GM23248 (cell line): ENCODE results near the gene SHMT1.

Source experiments
- EZH2 ChIP-seq: fragments of 200-600 bp; sonication (generic); IDR thresholded peaks from 2 replicates; pipeline ENCODE4 v1.6.1; 2018; ENCODE audit warnings: antibody characterized with exemption, mild to moderate bottlenecking; ENCODE audit not compliant: insufficient read depth, poor library complexity, severe bottlenecking
- EZH2phosphoT487 ChIP-seq: fragments of 200-600 bp; sonication (generic); IDR thresholded peaks from 2 replicates; pipeline ENCODE4 v1.6.1; 2018; ENCODE audit warnings: antibody characterized with exemption, moderate library complexity, mild to moderate bottlenecking, low read depth; ENCODE audit not compliant: insufficient read depth

- TF ChIP-seq EZH2phosphoT487, result no peak
- no peak for TF ChIP-seq EZH2
Measured at GRCh38 chr17:18322522-18322921, 40.8 kb downstream of the SHMT1 start.
